Measurements from ENCODE around the gene MLLT1.

MLLT1 gene

GRCh38 chr19:6234527-6234926 lies 45.2 kb downstream of the MLLT1 start:
- DNase-seq (ENCODE audit: low read depth) = no peak

GRCh38 chr19:6233827-6234511 lies 45.8 kb downstream of the MLLT1 start:
- no peak for DNase-seq (ENCODE audit: low read depth)

- DNase-seq (ENCODE audit: low read depth) = no peak
These were observed 46.5 kb downstream of the MLLT1 start for GRCh38 chr19:6233056-6233826.

- no peak for DNase-seq (ENCODE audit: low read depth)
These were observed 47.1 kb downstream of the MLLT1 start for GRCh38 chr19:6232601-6233055.

- no peak for DNase-seq (ENCODE audit: low read depth)
These were observed 48.8 kb downstream of the MLLT1 start for GRCh38 chr19:6230991-6231448.

- no peak for DNase-seq (ENCODE audit: low read depth)
These were observed 49.6 kb downstream of the MLLT1 start for GRCh38 chr19:6229951-6230712.

GRCh38 chr19:6229216-6229913 lies 50.4 kb downstream of the MLLT1 start:
- DNase-seq (ENCODE audit: low read depth) = no peak

GRCh38 chr19:6228551-6229215 lies 51.1 kb downstream of the MLLT1 start:
- DNase-seq (ENCODE audit: low read depth) = no peak

- DNase-seq (ENCODE audit: low read depth) = no peak
These were observed 51.8 kb downstream of the MLLT1 start for GRCh38 chr19:6227936-6228325.

GRCh38 chr19:6227156-6227935 lies 52.4 kb downstream of the MLLT1 start:
- no peak for DNase-seq (ENCODE audit: low read depth)

GRCh38 chr19:6226444-6227155 lies 53.2 kb downstream of the MLLT1 start:
- no peak for DNase-seq (ENCODE audit: low read depth)

- DNase-seq (ENCODE audit: low read depth) = no peak
These were observed 53.8 kb downstream of the MLLT1 start for GRCh38 chr19:6226012-6226411.

- no peak for DNase-seq (ENCODE audit: low read depth)
These were observed 54.4 kb downstream of the MLLT1 start for GRCh38 chr19:6225232-6225865.

GRCh38 chr19:6224308-6224675 lies 55.5 kb downstream of the MLLT1 start:
- DNase-seq (ENCODE audit: low read depth) = no peak

- no peak for DNase-seq (ENCODE audit: low read depth)
These were observed 56.1 kb downstream of the MLLT1 start for GRCh38 chr19:6223461-6224307.

GRCh38 chr19:6222884-6223283 lies 56.9 kb downstream of the MLLT1 start:
- no peak for DNase-seq (ENCODE audit: low read depth)

GRCh38 chr19:6221878-6222746 lies 57.7 kb downstream of the MLLT1 start:
- DNase-seq (ENCODE audit: low read depth) = no peak
